NCI-H128 (cell line): ENCODE measurements around the gene TGOLN2.

Source experiments
- DNase-seq: peaks from one replicate; lab custom pipeline; 2025; ENCODE audit not compliant: unreplicated experiment; lab: John Stamatoyannopoulos, UW

The TGOLN2 gene

DNA sequence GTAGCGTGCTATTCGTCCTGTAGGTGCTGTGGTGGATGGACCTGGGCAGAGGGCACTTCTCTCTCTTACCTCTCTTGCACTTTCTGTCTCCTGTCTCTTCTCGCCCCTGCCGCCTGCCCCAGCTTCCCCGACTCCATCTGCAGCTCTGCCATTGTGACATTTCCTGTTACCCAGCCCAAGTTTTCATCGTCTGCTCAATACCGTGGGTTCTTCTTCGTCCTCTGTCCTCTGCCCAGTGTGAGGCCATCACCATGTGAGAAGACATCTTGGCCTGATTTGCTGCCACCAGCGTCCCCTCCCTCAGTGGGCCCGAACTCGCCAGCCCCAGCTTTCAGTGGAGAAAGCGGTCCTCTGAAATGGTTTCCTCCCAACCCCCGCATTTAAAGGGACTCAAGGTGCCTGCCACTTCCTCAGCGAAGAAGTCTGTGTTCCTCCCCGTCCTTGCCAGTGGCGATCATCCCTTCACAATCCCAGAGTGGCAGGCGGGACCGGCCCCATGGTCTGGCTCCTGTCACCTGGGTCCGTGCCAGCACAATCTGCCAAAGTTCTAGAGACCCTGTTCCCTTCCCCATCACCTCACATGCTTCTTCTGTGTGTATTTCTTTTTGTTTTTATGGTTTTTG is 18.0 kb downstream of the TGOLN2 start:
- DNase-seq, result no peak

DNA sequence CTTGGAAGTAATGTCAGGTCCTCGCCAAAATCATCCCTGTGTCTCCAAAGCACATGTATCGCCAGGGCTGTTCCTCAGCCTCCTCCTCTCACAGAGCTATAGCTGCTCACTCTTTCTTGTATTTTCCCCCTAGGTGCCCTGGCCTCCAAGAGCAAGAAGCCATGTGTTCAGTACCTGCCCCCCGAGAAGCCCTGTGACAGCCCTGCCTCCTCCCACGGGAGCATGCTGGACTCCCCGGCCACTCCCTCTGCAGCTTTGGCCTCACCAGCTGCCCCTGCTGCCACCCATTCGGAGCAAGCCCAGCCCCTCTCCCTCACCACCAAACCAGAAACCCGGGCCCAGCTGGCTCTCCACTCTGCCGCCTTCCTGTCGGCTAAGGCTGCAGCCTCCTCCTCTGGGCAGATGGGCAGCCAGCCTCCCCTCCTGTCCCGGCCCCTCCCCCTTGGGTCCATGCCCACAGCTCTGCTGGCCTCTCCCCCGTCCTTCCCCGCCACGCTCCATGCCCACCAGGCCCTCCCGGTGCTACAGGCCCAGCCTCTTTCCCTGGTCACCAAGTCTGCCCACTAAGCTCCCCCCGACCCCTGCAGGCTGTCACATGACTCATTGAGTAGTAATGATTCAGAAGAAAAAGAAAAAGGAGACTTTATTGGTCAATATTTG is 18.8 kb downstream of the TGOLN2 start:
- no peak for DNase-seq

DNA sequence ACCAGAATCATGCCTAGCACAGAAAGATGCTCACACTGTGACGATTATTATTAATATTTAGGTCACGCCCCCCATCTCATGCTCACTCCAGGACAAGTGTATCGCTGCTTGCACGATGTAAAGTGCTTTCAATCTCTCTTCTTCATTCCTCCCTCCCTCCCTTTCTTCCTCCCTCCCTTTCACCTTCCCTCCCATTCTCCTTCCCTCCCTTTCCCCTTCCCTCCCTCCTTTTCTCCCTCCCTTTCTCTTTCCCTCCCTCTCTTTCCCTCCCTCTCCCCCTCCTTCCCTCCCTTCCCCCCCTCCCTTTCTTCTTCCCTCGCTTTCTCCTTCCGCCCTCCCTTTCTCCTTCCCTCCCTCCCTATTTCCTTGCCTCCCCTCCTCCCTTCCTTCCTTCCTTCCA is 19.6 kb downstream of the TGOLN2 start:
- DNase-seq, result no peak

DNA sequence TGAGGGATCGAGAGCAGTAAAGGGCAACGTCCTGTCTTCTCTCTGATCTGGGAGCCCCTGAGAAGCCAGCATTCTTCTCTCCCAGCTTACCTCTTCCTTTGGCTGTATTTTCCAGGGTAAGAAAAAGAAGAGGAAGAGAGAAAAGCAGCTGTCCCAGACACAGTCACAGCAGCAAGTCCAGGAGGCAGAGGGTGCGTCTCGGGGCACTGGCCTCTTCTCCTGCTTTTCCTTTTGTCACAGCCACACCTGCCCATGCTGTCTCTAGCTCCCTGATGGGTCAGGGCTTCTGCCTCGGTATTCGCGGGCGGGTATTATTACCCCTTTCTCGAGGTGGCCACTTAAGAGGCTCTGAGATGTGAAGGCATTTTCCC is 20.3 kb downstream of the TGOLN2 start:
- no peak for DNase-seq

DNA sequence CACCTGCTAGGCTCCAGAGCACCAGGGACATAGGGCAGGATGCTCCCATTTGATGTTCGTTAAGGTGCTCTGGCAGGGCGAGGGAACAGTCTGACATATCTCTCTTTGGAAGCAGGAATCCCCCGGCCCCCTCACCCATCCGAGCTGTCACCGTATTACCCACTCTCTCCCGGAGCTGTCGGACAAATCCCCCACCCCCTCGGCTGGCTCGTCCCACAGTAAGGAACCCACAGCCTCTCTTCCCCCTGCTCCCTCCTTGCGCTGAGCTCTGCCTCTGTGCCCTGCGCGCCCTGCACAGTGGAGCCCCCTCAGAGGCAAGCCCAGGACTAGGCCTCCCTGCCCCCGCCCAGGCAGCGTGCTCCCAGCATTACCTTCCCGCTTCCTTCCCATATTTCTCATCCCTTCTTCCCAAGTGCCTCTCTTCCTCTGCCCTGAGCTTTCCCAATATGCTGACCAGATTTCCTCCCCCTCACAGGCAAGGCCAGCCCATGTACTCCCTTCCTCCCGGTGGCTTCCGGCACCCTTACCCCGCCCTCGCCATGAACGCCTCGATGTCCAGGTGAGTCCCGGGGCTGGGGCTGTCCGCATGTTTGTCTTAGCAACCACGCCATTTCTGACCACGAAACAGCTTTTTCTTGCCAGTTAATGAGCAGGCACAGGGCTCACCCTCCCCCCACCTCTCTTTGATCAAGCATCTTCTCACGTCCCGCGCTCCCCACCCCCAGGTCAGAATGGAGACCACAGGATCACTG is 23.8 kb downstream of the TGOLN2 start:
- DNase-seq, result no peak

DNA sequence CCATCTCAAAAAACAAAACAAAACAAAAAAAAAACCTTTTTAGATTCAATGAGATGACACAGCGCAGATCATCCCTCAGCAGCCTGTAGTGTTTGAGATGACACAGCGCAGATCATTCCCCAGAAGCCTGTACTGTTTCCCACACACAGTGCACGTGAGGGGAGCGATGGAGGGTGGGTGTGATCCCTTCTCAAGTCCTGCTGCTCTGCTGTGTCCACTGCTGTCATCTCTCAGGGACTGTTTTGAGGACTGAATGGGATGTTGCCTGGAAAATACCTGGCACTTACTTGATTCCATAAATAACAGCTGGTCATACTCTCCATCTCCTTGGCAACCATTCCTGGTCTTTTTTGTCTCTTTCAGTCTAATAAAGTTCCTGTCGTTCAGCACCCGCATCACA is 25.7 kb downstream of the TGOLN2 start:
- DNase-seq, result no peak

DNA sequence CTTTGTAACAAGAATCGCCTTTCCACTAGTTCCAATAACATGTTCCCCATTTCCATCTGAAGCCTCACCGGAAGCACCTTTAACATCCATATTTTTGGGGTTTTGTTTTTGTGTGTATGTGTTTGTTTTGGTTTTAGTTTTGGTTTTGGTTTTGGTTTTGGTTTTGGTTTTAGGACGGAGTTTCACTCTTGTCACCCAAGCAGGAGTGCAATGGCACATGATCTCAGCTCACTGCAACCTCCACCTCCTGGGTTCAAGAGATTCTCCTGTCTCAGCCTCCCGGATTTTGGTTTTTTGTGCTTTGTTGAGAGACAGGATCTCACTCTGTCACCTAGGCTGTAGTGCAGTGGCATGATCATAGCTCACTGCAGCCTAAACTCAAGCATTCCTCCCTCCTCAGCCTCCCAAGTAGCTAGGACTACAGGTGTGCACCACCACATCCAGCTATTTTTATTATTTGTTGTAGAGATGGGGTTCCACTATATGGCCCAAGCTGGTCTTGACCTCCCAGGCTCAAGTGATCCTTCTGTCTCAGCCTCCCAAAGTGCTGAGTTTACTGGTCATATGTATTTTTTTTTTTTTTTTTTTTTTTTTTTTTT is 36.3 kb downstream of the TGOLN2 start:
- no peak for DNase-seq

DNA sequence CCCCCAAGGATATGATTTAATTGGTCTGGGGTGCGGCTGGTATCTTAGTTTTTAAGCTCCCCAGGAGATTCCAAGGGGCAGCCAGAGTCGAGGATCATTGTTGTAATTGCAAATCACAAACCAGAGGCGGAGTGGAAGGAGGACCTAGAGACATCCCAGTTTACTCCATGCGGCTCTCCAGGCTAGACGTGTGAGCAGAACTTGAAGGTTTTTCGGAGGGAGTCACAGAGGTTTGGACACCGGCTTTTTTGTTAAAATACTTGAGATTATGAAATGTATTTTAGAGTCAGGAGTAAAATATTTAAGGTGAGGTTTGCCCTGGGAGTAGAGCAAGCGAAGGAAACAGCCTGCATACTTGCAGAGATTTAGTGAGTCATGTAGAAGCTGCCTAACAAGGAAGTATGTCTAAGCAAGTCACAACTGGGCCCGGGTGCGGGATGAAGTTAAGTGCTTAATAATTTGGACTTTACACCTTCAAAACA is 39.5 kb downstream of the TGOLN2 start:
- DNase-seq, result no peak

DNA sequence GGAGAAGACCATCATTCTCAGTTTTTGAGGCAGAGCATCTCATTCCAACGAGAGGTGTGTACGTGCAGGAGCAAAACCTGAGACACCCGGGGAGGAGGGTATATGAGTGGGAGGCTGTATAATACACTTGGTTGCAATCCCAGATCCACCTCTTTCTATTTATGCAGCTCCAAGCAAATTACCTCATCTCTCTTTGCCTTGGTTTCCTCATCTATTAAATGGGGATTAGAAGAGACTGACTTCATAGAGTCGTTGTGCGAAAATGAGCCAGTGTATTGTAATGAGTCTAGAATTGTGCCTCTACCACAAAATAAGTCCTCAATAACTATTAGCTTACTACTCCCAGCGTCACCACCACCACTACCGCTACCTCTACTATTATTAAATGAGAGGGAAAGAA is 40.1 kb downstream of the TGOLN2 start:
- no peak for DNase-seq

DNA sequence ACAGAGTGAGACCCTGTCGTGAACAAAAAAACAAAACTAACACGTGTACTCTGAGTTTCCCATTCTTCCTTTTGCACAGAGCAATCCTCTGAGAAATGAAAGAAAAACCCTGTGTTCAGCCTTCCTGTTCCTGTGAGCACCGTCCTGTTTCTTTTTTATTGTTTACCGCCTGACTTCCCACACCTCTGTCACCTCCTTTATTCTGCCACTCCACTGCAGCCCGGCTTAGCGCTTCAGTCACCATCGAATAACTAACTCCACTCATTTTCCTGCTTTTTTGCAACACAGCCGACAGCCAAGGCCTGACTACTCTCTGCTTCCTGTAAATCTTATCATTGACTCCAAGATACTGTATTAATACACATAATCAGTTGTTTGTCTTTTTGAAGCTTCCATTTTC is 40.9 kb downstream of the TGOLN2 start:
- no peak for DNase-seq

DNA sequence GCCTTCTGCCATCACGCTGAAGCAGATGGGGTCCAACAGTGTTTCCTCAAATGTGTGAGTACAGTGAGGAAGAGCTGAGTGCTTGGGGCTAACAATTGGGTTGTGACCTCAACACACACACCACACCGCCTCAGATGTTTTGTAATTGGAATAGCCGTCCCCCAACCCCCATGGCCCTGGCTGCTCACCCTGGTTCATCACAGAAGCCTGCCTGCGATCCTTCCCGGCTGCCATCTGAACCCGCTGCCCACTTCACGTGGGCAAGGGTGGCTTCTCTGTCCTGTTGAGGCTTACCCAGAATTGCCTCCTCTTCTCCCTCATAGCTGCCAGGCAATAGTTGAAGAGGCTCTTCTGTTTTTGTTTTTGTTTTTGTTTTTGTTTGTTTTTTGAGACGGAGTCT is 44.1 kb downstream of the TGOLN2 start:
- DNase-seq, result no peak

DNA sequence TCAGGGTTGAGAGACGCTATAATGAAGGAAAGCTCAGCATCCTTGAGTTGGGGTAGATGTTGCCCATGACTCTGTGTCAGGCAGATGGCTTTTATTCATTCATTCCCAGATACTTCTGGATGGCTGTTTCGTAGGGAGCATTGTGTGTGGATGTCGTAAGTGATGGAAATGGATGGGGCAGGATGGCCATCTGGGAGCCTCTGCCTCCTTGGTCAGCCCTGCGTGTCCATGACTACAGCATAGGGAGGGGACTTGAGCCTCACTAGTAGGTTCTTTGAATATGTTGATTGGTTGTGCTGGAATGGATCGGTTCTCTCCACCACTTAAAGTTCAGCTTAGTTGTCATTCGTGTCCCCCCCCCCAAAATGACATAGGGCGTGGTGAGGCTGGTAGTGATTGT is 44.9 kb downstream of the TGOLN2 start:
- DNase-seq, result no peak

DNA sequence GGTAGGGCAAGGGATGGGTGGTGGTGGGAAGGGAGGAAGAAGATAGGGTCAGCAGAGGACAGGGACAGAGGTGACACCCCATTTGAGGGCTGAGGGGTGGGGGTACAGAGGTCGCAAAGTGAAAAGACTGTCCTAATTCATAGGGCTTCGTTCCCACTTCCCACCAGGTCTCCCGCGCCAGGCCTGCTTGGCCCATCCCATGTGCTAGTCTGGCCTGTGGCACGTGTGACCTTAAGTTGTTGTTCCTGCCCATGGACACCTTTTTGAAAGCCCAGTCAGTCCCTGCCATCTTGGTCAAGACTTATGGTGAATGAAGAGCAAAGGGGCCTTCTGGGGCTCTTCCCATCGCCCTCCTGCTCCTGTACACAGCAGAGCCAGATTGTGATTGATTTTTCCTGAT is 46.2 kb downstream of the TGOLN2 start:
- DNase-seq, result no peak

DNA sequence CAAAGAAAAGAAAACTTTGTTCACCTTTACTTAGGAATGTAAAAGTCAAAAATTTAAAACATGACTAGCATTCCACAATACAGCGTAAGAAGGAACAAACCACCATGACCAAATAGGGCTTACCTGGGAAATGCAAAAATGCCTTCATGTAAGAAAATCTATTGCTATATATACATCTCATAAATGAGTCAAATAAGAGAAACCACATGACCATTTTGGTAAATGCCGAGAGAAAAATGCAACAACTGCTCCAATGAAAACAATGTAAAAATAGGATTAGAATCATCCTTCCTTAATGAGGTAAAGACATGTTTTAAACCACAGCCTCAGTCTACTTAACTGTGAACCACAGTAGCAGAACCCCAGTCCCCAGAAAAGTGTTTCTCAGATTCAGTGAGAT is 49.4 kb downstream of the TGOLN2 start:
- DNase-seq, result no peak

DNA sequence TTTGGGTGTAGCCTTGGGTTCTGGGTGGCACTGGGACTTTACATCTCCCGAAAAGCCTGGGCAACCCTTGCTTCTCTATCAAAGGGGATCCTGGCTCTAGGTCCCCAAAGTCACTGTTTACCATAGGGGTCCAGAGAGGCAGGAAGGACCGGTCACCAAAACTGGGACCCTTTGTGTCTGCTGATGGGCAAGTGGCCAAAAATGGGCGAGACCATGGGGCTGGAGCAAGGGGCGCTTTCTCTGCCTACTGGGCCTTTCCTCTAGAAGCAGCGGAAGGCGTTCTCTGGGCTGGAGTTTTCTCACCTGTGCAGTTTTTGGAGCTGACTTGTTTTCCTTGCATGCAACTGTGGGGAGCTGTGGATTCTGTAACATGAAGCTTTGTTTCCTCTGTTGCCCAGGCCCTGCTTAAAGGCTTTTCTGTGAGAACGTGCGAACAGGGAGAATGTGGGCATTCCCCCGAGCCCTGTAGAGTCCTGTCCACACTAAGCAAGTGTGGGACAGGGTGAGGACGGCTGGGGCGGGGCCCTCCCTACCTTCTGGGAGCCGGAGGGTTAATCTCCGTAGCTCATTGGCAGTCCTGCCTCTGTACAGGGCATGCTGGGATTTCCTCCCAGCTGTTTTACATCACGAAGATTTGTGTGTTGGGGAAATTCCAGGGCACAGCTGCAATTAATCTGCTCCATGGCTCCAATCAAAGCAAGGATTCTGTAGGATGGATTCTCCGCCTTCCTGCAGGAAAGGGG is 50.2 kb downstream of the TGOLN2 start:
- no peak for DNase-seq

DNA sequence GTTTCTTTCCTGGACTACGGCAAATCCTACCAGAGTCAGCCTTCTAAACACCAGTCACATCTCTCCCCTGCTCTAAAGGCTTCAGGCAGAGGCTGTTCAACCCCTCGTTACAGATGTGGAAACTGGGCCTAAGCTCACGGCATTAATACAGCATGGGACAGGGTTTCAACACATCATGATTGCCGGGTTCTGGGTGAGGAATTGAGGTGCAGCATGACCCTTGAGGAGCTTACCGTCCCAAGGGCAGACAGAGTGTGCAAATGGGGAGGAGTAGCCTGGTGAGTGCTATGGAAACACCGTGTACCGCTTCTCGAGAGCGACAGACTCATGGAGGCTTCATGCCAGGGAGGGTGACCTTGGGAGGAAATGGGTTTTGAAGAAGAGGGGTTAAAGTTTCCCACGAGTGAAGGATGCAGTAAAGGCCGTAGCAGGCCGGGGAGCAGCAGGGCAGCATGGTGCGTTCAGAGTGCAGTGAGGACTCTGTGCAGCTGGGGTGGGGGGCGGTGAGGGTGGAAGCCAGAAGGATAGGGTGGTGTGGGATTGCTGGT is 51.1 kb downstream of the TGOLN2 start:
- no peak for DNase-seq

DNA sequence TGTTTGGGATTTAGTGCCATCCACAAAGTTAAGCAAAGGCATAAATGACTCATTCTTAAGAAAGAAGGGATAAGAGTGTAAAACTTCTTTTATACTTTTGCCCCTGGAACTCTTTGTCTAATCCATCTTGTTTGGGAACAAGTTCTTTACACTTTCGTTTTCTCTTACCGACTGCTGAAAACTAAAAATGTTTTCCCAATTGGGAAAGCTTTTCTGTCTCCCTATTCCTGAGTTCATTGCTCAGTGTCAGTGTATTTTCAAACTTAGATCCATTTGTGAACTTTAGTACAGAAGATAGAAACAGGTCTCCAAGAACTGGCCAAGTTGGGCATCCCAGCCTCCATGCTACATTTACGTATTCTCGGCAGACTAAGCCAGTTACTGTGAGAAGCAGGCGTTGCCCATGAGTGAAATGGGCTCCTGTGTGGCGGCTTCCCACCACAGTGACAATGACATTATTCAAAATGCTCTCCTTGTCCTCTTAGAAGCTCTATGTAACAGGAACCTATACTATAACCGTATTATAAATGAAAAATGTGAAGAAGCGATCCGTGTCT is 51.7 kb downstream of the TGOLN2 start:
- no peak for DNase-seq

DNA sequence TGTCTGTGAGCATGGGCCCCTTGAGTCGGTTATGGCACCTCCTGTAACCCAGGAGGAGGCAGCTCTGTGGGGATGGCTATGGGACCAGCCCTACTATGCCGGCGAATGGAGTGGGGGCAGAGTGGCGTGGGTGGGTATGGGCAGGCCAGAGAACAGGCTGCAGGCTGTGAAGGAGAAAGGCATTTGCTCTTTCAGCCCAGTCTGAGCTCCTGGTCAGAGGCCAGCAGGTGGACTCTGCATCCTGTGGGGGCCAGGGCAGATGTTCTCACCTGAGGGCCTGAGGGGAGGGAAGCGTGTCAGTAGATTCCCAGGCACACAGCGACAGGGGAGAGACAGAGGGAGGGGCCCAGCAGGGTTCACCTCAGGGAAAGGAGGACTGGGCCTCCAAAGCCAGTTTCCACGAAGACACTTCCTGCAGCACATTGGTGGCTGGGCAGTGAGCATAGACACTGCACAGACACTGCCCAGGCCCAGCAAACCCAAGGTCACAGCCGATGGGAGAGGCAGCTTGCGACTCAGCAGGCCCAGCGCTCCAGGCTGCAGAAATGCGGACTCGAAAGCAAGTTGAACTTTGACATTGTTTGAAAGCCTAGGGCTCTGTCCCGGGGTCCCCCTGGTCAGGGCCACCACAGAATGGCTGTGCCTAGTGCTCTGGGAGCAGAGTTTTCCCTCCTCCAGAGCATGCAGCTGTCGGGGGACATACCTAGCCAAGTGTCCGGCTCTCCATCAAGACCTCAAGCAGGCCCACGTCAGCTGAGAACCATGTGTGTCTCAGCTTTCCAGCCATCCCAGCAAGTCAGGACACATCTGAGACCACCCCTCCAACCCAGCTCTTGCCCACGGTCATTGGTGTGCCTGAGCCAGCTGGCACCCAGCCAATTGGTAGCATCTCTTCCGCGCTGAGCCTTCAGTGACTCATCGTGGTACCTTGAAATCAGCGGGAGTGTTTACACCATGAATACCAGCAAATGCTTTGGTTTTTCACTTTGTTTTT is 53.8 kb downstream of the TGOLN2 start:
- DNase-seq, result no peak

DNA sequence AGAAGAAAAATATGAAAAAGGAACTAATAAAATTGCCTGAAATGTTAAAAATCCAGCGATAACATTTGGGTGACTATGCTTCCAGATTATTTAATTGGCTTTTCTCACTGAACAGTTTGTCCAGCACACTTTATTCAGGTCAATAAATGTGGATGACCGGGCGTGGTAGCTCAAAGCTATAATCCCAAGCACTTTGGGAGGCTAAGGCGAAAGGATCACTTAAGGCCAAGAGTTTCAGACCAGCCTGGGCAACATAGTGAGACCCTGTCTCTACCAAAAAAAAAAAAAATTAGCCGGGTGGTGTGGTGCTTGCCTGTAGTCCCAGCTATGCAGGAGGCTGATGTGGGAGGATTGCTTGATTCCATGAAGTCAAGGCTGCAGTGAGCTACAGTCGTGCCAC is 55.4 kb downstream of the TGOLN2 start:
- DNase-seq, result no peak
